H1 (cell line): ENCODE measurements around the gene FABP6. TPM values are rescaled to one million over a fixed set of nuclear protein-coding genes. Genes with fewer than 3 reads are reported as not detected.

Experiments used
- SIN3A ChIP-seq, 2 experiments: IDR thresholded peaks in 1 of 2; conservative IDR thresholded peaks in 1 of 2; 2 replicates each; pipeline ENCODE4 v1.6.1; 2011 to 2012; ENCODE audit warnings: low read length in 2 of 2, improper control_type of control experiment in 1 of 2, low read depth in 1 of 2, mild to moderate bottlenecking in 1 of 2
- SRF ChIP-seq: IDR thresholded peaks from 2 replicates; pipeline ENCODE4 v1.6.1; 2011; ENCODE audit warnings: mild to moderate bottlenecking, low read depth, low read length, moderate library complexity
- polyA plus RNA-seq, 7 experiments: library from polyadenylated mRNA; depleted of rRNA in 3 of 7; stranded (reverse) in 5 of 7; unstranded in 2 of 7; fragments of >200 nt in 5 of 7; fragments of 200-250 nt in 2 of 7; gene quantifications; 1 replicate in 5 of 7; 2 replicates in 1 of 7; 4 replicates in 1 of 7; pipeline versions ENCODE4 v1.2.1 to v1.2.3, GENCODE V29; 2011 to 2013; ENCODE audit warnings: missing spikeins in 2 of 7, mixed read lengths in 2 of 7
- total RNA-seq: library from RNA; stranded (reverse); fragmentation: NEBNext Ultra II Directional; extraction: Animal tissue kit (Norgen Biotek cat#: 25700); gene quantifications from 2 replicates; pipeline ENCODE4 v1.2.1, GENCODE V29; 2021
- TF ChIP-seq, protein P1 (sequence below): fragments of 300-600 bp; sonication (generic); IDR thresholded peaks from 2 replicates; pipeline ENCODE4 v1.7.1; 2012; ENCODE audit warnings: low read length, moderate library complexity, mild to moderate bottlenecking, inconsistent platforms; ENCODE audit not compliant: insufficient replicate concordance

Gene FABP6
- total and polyA plus RNA-seq, 2 of the 8 experiments (the other 6 are each of a cell fraction or from before 2014, with no cell fraction given), result 4.8 to 6.1 TPM

GRCh38 chr5:160187091-160187490, 42.2 kb upstream of the FABP6 start (continued):
- TF ChIP-seq, protein P1, sequence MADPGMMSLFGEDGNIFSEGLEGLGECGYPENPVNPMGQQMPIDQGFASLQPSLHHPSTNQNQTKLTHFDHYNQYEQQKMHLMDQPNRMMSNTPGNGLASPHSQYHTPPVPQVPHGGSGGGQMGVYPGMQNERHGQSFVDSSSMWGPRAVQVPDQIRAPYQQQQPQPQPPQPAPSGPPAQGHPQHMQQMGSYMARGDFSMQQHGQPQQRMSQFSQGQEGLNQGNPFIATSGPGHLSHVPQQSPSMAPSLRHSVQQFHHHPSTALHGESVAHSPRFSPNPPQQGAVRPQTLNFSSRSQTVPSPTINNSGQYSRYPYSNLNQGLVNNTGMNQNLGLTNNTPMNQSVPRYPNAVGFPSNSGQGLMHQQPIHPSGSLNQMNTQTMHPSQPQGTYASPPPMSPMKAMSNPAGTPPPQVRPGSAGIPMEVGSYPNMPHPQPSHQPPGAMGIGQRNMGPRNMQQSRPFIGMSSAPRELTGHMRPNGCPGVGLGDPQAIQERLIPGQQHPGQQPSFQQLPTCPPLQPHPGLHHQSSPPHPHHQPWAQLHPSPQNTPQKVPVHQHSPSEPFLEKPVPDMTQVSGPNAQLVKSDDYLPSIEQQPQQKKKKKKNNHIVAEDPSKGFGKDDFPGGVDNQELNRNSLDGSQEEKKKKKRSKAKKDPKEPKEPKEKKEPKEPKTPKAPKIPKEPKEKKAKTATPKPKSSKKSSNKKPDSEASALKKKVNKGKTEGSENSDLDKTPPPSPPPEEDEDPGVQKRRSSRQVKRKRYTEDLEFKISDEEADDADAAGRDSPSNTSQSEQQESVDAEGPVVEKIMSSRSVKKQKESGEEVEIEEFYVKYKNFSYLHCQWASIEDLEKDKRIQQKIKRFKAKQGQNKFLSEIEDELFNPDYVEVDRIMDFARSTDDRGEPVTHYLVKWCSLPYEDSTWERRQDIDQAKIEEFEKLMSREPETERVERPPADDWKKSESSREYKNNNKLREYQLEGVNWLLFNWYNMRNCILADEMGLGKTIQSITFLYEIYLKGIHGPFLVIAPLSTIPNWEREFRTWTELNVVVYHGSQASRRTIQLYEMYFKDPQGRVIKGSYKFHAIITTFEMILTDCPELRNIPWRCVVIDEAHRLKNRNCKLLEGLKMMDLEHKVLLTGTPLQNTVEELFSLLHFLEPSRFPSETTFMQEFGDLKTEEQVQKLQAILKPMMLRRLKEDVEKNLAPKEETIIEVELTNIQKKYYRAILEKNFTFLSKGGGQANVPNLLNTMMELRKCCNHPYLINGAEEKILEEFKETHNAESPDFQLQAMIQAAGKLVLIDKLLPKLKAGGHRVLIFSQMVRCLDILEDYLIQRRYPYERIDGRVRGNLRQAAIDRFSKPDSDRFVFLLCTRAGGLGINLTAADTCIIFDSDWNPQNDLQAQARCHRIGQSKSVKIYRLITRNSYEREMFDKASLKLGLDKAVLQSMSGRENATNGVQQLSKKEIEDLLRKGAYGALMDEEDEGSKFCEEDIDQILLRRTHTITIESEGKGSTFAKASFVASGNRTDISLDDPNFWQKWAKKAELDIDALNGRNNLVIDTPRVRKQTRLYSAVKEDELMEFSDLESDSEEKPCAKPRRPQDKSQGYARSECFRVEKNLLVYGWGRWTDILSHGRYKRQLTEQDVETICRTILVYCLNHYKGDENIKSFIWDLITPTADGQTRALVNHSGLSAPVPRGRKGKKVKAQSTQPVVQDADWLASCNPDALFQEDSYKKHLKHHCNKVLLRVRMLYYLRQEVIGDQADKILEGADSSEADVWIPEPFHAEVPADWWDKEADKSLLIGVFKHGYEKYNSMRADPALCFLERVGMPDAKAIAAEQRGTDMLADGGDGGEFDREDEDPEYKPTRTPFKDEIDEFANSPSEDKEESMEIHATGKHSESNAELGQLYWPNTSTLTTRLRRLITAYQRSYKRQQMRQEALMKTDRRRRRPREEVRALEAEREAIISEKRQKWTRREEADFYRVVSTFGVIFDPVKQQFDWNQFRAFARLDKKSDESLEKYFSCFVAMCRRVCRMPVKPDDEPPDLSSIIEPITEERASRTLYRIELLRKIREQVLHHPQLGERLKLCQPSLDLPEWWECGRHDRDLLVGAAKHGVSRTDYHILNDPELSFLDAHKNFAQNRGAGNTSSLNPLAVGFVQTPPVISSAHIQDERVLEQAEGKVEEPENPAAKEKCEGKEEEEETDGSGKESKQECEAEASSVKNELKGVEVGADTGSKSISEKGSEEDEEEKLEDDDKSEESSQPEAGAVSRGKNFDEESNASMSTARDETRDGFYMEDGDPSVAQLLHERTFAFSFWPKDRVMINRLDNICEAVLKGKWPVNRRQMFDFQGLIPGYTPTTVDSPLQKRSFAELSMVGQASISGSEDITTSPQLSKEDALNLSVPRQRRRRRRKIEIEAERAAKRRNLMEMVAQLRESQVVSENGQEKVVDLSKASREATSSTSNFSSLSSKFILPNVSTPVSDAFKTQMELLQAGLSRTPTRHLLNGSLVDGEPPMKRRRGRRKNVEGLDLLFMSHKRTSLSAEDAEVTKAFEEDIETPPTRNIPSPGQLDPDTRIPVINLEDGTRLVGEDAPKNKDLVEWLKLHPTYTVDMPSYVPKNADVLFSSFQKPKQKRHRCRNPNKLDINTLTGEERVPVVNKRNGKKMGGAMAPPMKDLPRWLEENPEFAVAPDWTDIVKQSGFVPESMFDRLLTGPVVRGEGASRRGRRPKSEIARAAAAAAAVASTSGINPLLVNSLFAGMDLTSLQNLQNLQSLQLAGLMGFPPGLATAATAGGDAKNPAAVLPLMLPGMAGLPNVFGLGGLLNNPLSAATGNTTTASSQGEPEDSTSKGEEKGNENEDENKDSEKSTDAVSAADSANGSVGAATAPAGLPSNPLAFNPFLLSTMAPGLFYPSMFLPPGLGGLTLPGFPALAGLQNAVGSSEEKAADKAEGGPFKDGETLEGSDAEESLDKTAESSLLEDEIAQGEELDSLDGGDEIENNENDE, result no peak
- TF ChIP-seq SRF (no peak), SIN3A (conservative IDR thresholded peaks at IDR 0.05 in 1 of 2, IDR thresholded peaks at IDR 0.05 in 1 of 2; ENCODE audit: low read depth in 1 of 2, low read length in 2 of 2) (no peak)
- TF ChIP-seq, all 59 proteins: peak for 0
